Suprapubic skin (tissue), 3 donors: ENCODE data around the gene MCF2L2.

Experiments used
- CTCF ChIP-seq, 2 donors: fragments of 200-600 bp in 1 of 2; fragments of 450-650 bp in 1 of 2; sonication (generic) in 1 of 2; IDR thresholded peaks; one replicate each; pipeline ENCODE4 v1.5.1; 2016 to 2019; ENCODE audit warnings: antibody characterized with exemption in 2 of 2, mild to moderate bottlenecking in 1 of 2, moderate library complexity in 1 of 2
- POLR2A ChIP-seq, 2 donors: fragments of 450-650 bp; IDR thresholded peaks; one replicate each; pipeline ENCODE4 v1.6.1; 2017; ENCODE audit warnings: antibody characterized with exemption in 2 of 2, mild to moderate bottlenecking in 2 of 2, moderate library complexity in 2 of 2

DNA sequence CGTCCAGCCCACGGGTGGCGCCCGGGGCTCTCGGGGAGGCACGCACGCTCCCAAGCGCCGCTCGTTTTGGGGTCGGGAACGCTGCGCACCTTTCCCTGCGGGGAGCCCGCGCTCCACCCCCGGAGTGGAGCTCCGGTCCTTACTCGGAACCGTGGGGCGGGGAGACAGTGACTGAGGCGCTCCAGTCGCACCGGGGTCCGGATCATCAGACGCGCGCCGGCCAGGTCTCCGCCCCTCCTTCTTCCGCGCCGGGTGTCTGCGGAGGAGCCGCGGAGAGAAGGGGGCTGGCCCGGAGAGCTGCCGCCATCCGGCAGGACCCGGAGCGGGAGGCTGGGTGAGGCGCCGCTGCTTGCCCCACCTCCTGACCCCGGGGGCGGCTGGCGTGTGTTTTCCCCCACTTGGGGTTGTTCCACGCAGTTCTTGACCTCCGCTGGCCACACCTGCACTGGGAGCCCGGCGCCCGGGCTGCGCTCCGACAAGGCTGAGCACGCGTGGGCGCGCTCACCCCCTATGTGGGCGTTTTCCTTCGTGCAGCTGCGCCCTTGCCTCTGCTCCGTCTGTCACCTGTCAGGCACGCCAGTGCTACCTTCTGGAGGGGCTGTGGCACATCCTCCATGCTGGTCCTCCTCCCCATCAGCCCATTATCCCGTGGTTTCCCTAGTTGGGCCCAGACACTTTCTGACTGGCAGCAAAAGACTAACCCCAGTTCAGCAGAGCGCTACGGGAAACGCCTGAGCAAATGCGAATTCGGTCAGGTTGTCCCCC, at the start of gene MCF2L2:
- no peak for TF ChIP-seq CTCF (IDR thresholded peaks at IDR 0.05)
- no peak for TF ChIP-seq POLR2A (IDR thresholded peaks at IDR 0.05)
